ENCODE results near the gene STK32B.

STK32B gene

GRCh38 chr4:5447755-5448154, 396.5 kb downstream of the STK32B start:
- H3K4me1 ChIP-seq (ENCODE audit: insufficient read depth, low read length), result peaks cover 3% of the 10 kb centered on the region; the same call in 1 of the 2 replicates
- H3K9ac ChIP-seq (ENCODE audit: low read depth, low read length), result no peak overlapping the region
- 94% methylated on average over 3 of the region's 3 CpGs for WGBS
- no peaks in the 10 kb centered on the region for H3K27me3 ChIP-seq (ENCODE audit: insufficient read depth, low read length)
- no peak overlapping the region for H3K27ac ChIP-seq (ENCODE audit: low read depth, low read length)
- no peaks in the 10 kb centered on the region for H3K36me3 ChIP-seq (ENCODE audit: insufficient read depth, low read length)
- no peak overlapping the region for H3K4me3 ChIP-seq (ENCODE audit: low read length)
- H3K9me3 ChIP-seq (ENCODE audit: insufficient read depth, low read depth, low read length), result no peaks in the 10 kb centered on the region

- Histone ChIP-seq H3K9me3 (ENCODE audit: insufficient read depth, low read depth, low read length) (no peaks in the 10 kb centered on the region), H3K4me3 (ENCODE audit: low read length) (no peak overlapping the region), H3K9ac (ENCODE audit: low read depth, low read length) (no peak overlapping the region), H3K27ac (ENCODE audit: low read depth, low read length) (no peak overlapping the region), H3K36me3 (ENCODE audit: insufficient read depth, low read length) (no peaks in the 10 kb centered on the region), H3K4me1 (ENCODE audit: insufficient read depth, low read length) (peaks cover 3% of the 10 kb centered on the region; the same call in 1 of the 2 replicates), H3K27me3 (ENCODE audit: insufficient read depth, low read length) (no peaks in the 10 kb centered on the region)
- 92% methylated on average over 10 of the region's 10 CpGs for WGBS
Observed at GRCh38 chr4:5448221-5448620, 396.9 kb downstream of the STK32B start.

- no peaks in the 10 kb centered on the region for H3K4me1 ChIP-seq (ENCODE audit: insufficient read depth, low read length)
- H3K9ac ChIP-seq (ENCODE audit: low read depth, low read length), result no peak overlapping the region
- no peak overlapping the region for H3K27ac ChIP-seq (ENCODE audit: low read depth, low read length)
- no peaks in the 10 kb centered on the region for H3K27me3 ChIP-seq (ENCODE audit: insufficient read depth, low read length)
- H3K9me3 ChIP-seq (ENCODE audit: insufficient read depth, low read depth, low read length), result no peaks in the 10 kb centered on the region
- H3K4me3 ChIP-seq (ENCODE audit: low read length), result no peak overlapping the region
- H3K36me3 ChIP-seq (ENCODE audit: insufficient read depth, low read length), result no peaks in the 10 kb centered on the region
- 96% methylated on average over 4 of the region's 4 CpGs for WGBS
Observed at GRCh38 chr4:5451243-5451642, 400.0 kb downstream of the STK32B start.

GRCh38 chr4:5452156-5452555, 400.9 kb downstream of the STK32B start:
- Histone ChIP-seq H3K9me3 (ENCODE audit: insufficient read depth, low read depth, low read length) (no peaks in the 10 kb centered on the region), H3K9ac (ENCODE audit: low read depth, low read length) (no peak overlapping the region), H3K27ac (ENCODE audit: low read depth, low read length) (no peak overlapping the region), H3K4me3 (ENCODE audit: low read length) (no peak overlapping the region), H3K27me3 (ENCODE audit: insufficient read depth, low read length) (no peaks in the 10 kb centered on the region), H3K36me3 (ENCODE audit: insufficient read depth, low read length) (no peaks in the 10 kb centered on the region), H3K4me1 (ENCODE audit: insufficient read depth, low read length) (no peaks in the 10 kb centered on the region)
- 91% methylated on average over 7 of the region's 7 CpGs for WGBS

- Histone ChIP-seq H3K9ac (ENCODE audit: low read depth, low read length) (no peak overlapping the region), H3K4me1 (ENCODE audit: insufficient read depth, low read length) (no peaks in the 10 kb centered on the region), H3K4me3 (ENCODE audit: low read length) (no peak overlapping the region), H3K27ac (ENCODE audit: low read depth, low read length) (no peak overlapping the region), H3K36me3 (ENCODE audit: insufficient read depth, low read length) (no peaks in the 10 kb centered on the region), H3K27me3 (ENCODE audit: insufficient read depth, low read length) (no peaks in the 10 kb centered on the region), H3K9me3 (ENCODE audit: insufficient read depth, low read depth, low read length) (no peaks in the 10 kb centered on the region)
- 95% methylated on average over 14 of the region's 14 CpGs for WGBS
Observed at GRCh38 chr4:5455003-5455585, 403.8 kb downstream of the STK32B start.

GRCh38 chr4:5456296-5456845, 405.1 kb downstream of the STK32B start:
- Histone ChIP-seq H3K36me3 (ENCODE audit: insufficient read depth, low read length) (no peaks in the 10 kb centered on the region), H3K4me3 (ENCODE audit: low read length) (no peak overlapping the region), H3K27ac (ENCODE audit: low read depth, low read length) (no peak overlapping the region), H3K4me1 (ENCODE audit: insufficient read depth, low read length) (no peaks in the 10 kb centered on the region), H3K9ac (ENCODE audit: low read depth, low read length) (no peak overlapping the region), H3K9me3 (ENCODE audit: insufficient read depth, low read depth, low read length) (no peaks in the 10 kb centered on the region), H3K27me3 (ENCODE audit: insufficient read depth, low read length) (no peaks in the 10 kb centered on the region)
- WGBS, result 94% methylated on average over 16 of the region's 17 CpGs

- H3K27ac ChIP-seq (ENCODE audit: low read depth, low read length), result no peak overlapping the region
- H3K36me3 ChIP-seq (ENCODE audit: insufficient read depth, low read length), result no peaks in the 10 kb centered on the region
- no peak overlapping the region for H3K4me3 ChIP-seq (ENCODE audit: low read length)
- no peaks in the 10 kb centered on the region for H3K9me3 ChIP-seq (ENCODE audit: insufficient read depth, low read depth, low read length)
- no peaks in the 10 kb centered on the region for H3K27me3 ChIP-seq (ENCODE audit: insufficient read depth, low read length)
- no peaks in the 10 kb centered on the region for H3K4me1 ChIP-seq (ENCODE audit: insufficient read depth, low read length)
- no peak overlapping the region for H3K9ac ChIP-seq (ENCODE audit: low read depth, low read length)
- WGBS, result 96% methylated on average over 8 of the region's 8 CpGs
Observed at GRCh38 chr4:5458676-5459075, 407.4 kb downstream of the STK32B start.

GRCh38 chr4:5459236-5459635, 408.0 kb downstream of the STK32B start:
- 89% methylated on average over 3 of the region's 3 CpGs for WGBS

GRCh38 chr4:5460106-5460801, 409.0 kb downstream of the STK32B start:
- Histone ChIP-seq H3K27me3 (ENCODE audit: insufficient read depth, low read length) (no peaks in the 10 kb centered on the region), H3K36me3 (ENCODE audit: insufficient read depth, low read length) (no peaks in the 10 kb centered on the region), H3K27ac (ENCODE audit: low read depth, low read length) (no peak overlapping the region), H3K9me3 (ENCODE audit: insufficient read depth, low read depth, low read length) (no peaks in the 10 kb centered on the region), H3K4me3 (ENCODE audit: low read length) (no peak overlapping the region), H3K9ac (ENCODE audit: low read depth, low read length) (no peak overlapping the region), H3K4me1 (ENCODE audit: insufficient read depth, low read length) (no peaks in the 10 kb centered on the region)
- WGBS, result 83% methylated on average over 14 of the region's 14 CpGs

More at GRCh38 chr4:5459236-5459635, 408.0 kb downstream of the STK32B start:
- H3K36me3 ChIP-seq (ENCODE audit: insufficient read depth, low read length), result no peaks in the 10 kb centered on the region
- no peaks in the 10 kb centered on the region for H3K9me3 ChIP-seq (ENCODE audit: insufficient read depth, low read depth, low read length)
- H3K27ac ChIP-seq (ENCODE audit: low read depth, low read length), result no peak overlapping the region
- no peaks in the 10 kb centered on the region for H3K27me3 ChIP-seq (ENCODE audit: insufficient read depth, low read length)
- no peak overlapping the region for H3K4me3 ChIP-seq (ENCODE audit: low read length)
- no peaks in the 10 kb centered on the region for H3K4me1 ChIP-seq (ENCODE audit: insufficient read depth, low read length)
- H3K9ac ChIP-seq (ENCODE audit: low read depth, low read length), result no peak overlapping the region

GRCh38 chr4:5461477-5461876, 410.2 kb downstream of the STK32B start:
- Histone ChIP-seq H3K9ac (ENCODE audit: low read depth, low read length) (no peak overlapping the region), H3K4me3 (ENCODE audit: low read length) (no peak overlapping the region), H3K36me3 (ENCODE audit: insufficient read depth, low read length) (no peaks in the 10 kb centered on the region), H3K4me1 (ENCODE audit: insufficient read depth, low read length) (no peaks in the 10 kb centered on the region), H3K27ac (ENCODE audit: low read depth, low read length) (no peak overlapping the region), H3K27me3 (ENCODE audit: insufficient read depth, low read length) (no peaks in the 10 kb centered on the region), H3K9me3 (ENCODE audit: insufficient read depth, low read depth, low read length) (no peaks in the 10 kb centered on the region)
- 96% methylated on average over 13 of the region's 13 CpGs for WGBS

- Histone ChIP-seq H3K9ac (ENCODE audit: low read depth, low read length) (no peak overlapping the region), H3K4me3 (ENCODE audit: low read length) (no peak overlapping the region), H3K27ac (ENCODE audit: low read depth, low read length) (no peak overlapping the region), H3K27me3 (ENCODE audit: insufficient read depth, low read length) (no peaks in the 10 kb centered on the region), H3K4me1 (ENCODE audit: insufficient read depth, low read length) (no peaks in the 10 kb centered on the region), H3K36me3 (ENCODE audit: insufficient read depth, low read length) (no peaks in the 10 kb centered on the region), H3K9me3 (ENCODE audit: insufficient read depth, low read depth, low read length) (no peaks in the 10 kb centered on the region)
- WGBS, result 94% methylated on average over 7 of the region's 7 CpGs
Observed at GRCh38 chr4:5462254-5462835, 411.1 kb downstream of the STK32B start.

Measured in HUES64 (cell line).